HG03354 (cell line): ENCODE measurements around the gene ODC1.
"Not testable (repeated sequence)": the region's sequence is repeated elsewhere in the genome, so short reads cannot be mapped to it uniquely, and the experiment has no call there.

Experiments
- ATAC-seq: cut with Tn5 transposase; IDR thresholded peaks from one replicate; pipeline ENCODE4 v1.9.1; 2021; ENCODE audit warnings: mild to moderate bottlenecking; ENCODE audit not compliant: unreplicated experiment, poor library complexity, severe bottlenecking

The ODC1 gene

GRCh38 chr2:10447895-10448575, at the start of gene ODC1:
Gene ODC1, minus strand, starts transcription at chr2:10448327. Its CDS starts 3,295 bp downstream, at chr2:10445032.
- peak; percentile 79 for ATAC-seq

DNA sequence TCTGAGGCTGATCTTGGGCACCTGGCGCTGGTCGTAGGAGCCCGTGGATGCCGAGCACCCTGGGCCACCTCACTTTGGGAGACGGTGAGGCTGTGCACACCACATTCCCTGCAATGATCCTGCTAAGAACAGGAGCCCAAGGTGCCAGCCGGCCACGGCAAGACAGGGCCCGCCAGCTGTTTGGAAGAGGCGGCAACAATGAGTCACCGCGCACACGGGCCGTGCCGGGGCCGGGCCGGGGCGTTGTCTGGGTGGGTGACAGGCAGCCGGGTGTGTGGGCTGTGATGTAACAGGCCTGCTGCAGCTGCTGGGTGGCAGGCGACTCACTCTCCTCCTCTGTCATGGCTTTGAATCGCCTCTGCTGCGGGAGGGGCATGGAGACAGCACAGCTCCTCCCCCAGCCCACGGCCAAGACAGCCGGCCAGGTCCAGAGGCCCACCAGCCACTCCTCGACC, 49.7 kb upstream of the ODC1 start:
- ATAC-seq = no peak

- no peak for ATAC-seq
Observed at GRCh38 chr2:10495988-10496313, 47.8 kb upstream of the ODC1 start.

DNA sequence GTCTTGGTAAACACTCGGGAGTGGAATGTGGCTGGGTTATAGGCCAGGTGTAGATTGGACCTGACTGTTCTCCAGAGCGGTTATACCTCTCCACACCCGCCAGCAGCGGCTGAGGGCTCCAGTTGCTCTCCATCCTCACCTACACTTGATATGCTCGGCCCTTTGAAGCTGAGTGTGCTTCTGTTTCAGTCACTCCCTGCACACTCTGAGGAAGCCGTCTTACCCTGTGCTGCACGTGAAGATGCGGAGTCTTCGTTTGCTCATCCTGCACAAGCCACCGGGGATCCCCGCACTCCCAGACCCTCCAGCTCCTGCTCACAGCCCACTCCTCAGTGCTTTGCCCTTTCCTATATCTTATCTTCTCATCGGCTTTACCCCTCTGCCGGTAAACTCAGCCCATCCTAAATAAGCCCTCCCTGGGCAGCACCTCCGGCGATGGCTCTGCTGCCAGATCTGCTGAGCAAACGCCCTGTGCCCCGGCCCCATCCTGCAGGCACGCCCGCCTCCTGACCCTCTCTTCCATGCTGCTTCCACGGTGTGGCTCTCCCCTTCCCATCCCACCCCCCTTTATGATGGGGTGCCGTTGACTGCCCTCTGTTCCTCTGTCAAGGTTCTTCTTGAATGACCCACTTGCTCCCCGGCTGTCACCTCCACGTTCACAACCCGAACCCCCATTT, 47.3 kb upstream of the ODC1 start:
- no peak for ATAC-seq

GRCh38 chr2:10494351-10495066, 46.4 kb upstream of the ODC1 start:
- no peak for ATAC-seq

- ATAC-seq = peak; percentile 97
Observed at GRCh38 chr2:10493634-10494281, 45.6 kb upstream of the ODC1 start.

DNA sequence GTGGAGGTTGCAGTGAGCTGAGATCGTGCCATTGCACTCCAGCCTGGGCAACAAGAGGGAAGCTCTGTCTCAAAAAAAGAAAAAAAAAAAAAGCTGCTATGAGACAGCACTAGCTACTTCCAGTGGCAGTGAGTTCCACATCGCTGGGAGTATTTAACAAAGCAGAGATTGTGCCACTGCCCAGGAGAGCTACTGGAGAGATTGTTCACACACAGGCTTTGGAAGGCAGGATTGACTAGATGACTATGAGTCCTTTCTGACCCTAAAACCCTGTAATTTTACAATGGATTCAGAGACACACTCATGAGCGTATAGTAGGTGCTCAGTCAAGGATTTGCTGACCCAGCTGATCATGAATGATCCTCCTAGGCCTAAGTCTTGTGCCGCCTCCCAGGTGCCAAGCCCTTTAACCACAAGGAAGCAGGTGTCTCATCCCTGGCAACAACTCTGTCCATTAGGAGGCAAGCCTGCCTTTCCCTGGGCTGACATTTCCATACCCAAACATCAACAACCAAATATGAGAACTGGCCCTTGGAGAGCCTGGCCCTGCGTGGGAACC, 45.0 kb upstream of the ODC1 start:
- ATAC-seq = no peak

DNA sequence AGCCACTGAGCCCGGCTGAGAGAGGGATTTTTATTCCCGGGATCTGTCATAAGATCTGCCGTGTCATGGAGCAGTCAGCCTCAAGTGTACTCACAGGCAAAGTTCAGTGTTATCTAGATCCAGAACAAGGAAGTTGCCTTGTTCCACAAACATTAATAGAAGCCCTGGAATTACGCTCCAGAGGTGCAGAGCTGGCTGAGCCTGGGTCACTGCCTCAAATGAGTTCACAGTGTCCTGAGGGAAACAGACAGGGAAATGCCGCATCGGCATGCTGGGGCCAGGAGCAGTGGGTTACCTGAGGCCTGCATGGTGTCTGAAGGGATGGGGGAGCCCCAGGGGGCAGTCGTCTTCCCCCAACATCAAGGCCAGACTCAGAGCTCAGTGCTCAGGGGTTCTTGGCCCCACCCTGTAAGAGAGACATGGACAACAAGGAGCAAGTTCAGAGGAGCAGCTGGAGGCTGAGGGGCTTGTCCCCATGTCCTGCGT, 42.7 kb upstream of the ODC1 start:
- ATAC-seq = no peak

GRCh38 chr2:10489842-10490555, 41.9 kb upstream of the ODC1 start:
- ATAC-seq = no peak

- ATAC-seq = not testable (repeated sequence)
Observed at GRCh38 chr2:10488142-10488541, 40.0 kb upstream of the ODC1 start.

DNA sequence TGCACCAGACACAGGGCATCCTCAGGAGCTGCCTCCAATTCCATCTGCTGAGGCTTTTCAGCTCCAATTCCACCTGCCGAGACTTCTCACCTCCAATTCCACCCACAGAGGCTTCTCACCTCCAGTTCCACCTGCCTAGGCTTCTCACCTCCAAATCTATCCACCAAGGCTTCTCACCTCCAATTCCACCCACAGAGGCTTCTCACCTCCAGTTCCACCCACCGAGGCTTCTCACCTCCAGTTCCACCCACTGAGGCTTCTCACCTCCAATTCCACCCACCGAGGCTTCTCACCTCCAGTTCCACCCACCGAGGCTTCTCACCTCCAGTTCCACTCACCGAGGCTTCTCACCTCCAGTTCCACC, 39.6 kb upstream of the ODC1 start:
- not testable (repeated sequence) for ATAC-seq

DNA sequence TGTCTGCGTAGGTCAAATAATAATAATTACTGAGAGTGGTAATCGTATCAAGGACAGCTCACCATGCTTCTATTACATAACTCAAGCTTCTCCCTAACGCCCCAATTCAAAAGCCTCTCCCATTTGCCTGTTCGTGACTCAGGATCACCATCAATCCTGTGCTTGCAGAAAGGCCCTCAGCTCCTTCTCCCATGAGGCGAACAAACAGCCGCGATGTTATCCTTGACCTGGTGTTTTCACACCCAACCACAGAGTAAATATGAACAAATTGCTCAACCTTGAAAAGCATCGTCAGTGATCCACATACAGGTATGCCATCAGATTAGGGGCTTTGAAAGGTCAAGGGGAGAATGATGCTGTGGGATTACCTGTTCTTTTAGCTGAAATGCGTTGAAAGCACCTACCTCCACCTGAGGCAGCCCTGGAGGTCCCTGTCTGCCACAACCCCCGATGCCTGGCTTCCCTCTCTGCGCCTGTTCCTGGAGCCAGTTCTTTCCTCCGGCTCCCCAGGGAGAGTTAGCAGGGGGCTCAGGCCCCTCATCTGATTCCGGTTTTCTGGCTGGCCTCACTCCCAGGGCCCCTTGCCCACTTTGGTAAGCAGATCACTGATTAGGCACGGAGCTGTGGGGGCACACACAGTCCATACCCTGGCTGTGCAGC, 39.1 kb upstream of the ODC1 start:
- no peak for ATAC-seq

DNA sequence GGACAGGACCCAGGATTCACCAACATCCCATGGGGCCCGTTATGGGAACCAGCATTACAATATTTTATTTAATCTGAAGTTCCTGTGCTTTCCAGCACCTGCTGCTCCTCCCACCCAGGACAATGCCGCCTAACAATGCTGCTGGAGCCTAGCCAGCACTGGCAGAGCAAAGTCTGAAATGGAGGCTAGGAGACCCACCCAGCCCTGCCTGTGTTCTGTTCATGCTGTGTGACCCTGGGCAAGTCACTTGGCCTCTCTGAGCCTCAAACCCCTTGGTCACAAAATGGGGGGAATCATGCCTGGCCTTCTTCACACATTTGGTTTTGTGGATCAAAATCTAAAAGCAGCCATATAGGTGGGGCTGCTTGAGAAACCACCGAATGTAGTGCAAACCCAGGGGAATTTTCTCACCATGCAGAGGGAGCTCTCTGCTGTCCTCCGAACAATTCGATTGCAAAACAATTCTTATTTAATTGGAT, 38.5 kb upstream of the ODC1 start:
- no peak for ATAC-seq

DNA sequence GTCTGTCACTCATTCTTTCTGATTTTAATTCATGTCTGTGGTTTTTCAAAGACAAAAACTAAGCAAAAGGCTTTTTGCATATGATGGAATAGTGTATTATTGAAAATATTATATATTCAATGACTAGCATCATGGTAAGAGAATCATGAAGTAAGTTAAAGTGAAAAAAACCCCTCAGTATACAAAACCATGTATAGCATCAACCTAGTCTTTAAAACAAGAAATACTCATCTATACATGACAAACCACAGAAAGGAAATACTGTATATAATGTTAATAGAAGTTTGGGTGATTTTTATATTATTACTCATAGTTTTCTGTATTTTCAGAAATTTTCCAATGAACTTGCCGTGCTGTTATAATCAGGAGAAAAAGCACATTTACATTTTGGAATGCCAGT, 38.0 kb upstream of the ODC1 start:
- ATAC-seq = no peak

GRCh38 chr2:10482913-10483312, 34.8 kb upstream of the ODC1 start:
- ATAC-seq = no peak

- no peak for ATAC-seq
Observed at GRCh38 chr2:10482460-10482859, 34.3 kb upstream of the ODC1 start.

DNA sequence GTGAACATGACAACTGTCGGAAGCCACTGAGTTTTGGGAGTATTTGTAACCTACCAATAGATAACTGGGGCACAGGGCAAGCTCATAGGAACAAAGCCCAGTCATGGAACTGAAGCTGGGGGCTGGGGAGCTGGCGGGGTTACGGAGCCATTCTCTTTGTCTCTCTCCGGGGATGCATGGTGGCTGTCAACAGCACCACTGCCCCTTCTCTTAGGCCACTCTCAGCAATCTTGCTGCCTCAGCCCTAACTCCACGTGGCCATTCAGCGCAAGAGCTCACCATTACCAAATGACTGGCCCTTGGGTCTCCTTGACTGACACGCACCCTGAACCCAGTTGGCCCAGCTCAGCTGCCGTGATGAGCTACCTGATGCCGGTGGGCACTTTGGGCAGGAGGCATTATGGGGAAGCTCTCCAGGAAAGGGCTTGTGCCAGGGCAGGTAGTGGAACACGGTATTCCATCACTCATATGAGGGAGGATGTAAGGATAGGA, 33.6 kb upstream of the ODC1 start:
- no peak for ATAC-seq

GRCh38 chr2:10481055-10481665, 33.0 kb upstream of the ODC1 start:
- ATAC-seq = no peak
